OCI-LY1 (cell line): Measurements from ENCODE around the gene DHX38.

Source experiments
- EZH2 ChIP-seq: fragments of 200-600 bp; sonication (generic), shearing (Covaris generic); IDR thresholded peaks from 2 replicates; pipeline ENCODE4 v1.8.0; 2017; ENCODE audit warnings: borderline replicate concordance, mixed run types, mild to moderate bottlenecking, antibody characterized with exemption, low read length, moderate library complexity, mixed read lengths
- TF ChIP-seq, protein P1 (sequence below): fragments of 200-600 bp; sonication (generic), shearing (Covaris generic); IDR thresholded peaks from 2 replicates; pipeline ENCODE4 v1.5.1; 2017; ENCODE audit warnings: mild to moderate bottlenecking, antibody characterized with exemption, low read length, moderate library complexity, mixed read lengths

DNA sequence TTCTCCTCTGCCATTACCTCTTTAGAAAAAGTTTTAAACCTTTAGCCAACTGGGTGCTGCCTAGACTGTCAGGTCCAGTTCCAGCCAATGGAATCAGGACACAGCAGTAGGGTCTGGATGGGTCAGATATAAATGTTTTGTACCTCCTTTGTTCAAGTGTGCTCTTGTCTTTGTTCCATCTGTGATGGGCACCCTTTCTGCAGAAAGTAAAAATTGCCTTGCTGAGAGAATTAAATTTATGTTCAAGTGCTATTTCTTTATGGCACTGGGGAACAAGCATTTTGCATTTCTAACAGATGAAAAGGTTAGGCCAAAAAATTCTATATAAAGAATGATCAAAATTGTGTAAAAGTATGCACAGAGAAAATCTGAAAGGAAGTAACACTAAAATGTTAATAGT is 44.5 kb upstream of the DHX38 start:
- TF ChIP-seq, protein P1, sequence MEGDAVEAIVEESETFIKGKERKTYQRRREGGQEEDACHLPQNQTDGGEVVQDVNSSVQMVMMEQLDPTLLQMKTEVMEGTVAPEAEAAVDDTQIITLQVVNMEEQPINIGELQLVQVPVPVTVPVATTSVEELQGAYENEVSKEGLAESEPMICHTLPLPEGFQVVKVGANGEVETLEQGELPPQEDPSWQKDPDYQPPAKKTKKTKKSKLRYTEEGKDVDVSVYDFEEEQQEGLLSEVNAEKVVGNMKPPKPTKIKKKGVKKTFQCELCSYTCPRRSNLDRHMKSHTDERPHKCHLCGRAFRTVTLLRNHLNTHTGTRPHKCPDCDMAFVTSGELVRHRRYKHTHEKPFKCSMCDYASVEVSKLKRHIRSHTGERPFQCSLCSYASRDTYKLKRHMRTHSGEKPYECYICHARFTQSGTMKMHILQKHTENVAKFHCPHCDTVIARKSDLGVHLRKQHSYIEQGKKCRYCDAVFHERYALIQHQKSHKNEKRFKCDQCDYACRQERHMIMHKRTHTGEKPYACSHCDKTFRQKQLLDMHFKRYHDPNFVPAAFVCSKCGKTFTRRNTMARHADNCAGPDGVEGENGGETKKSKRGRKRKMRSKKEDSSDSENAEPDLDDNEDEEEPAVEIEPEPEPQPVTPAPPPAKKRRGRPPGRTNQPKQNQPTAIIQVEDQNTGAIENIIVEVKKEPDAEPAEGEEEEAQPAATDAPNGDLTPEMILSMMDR: no peak
- no peak for TF ChIP-seq EZH2
